Measurements from ENCODE around the gene MCTP1. TPM values are rescaled to one million over a fixed set of nuclear protein-coding genes. Genes with fewer than 3 reads are reported as not detected.

Gene MCTP1
- total RNA-seq, 1 experiment from 2014 or later, result 2.5 TPM

DNA sequence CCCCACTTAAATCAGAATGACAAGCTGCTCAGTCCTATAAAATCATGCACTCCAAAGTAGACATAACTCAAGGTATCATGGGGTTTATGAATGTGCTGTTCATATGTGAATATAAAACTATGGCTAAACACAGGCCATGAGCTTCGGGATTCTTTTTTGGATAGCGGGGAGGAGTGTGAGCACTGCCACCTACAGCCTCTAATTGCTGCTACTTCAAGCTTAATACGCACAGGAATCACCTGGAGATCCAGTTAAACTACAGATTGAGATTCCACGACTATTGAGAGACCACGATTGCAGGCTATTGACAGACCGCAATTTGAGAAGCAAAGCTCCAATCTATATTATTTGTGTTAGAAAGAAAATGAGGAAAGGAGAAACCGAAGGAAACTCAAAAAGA is 231.6 kb downstream of the MCTP1 start:
- no peak overlapping the region for H2BK5ac ChIP-seq (ENCODE audit: insufficient read length, low read length)
- no peak overlapping the region for H3K9ac ChIP-seq (ENCODE audit: extremely low read depth, insufficient read length, low read length)
- H2BK12ac ChIP-seq (ENCODE audit: insufficient read length, low read depth, low read length), result no peak overlapping the region
- H3K4me3 Mint-ChIP-seq, result no peak overlapping the region
- H3K14ac ChIP-seq (ENCODE audit: insufficient read depth, low read length), result no peak overlapping the region
- no peak overlapping the region for H3K4ac ChIP-seq (ENCODE audit: low read depth, low read length)
- H2BK120ac ChIP-seq (ENCODE audit: low read depth, low read length, poor library complexity, severe bottlenecking), result no peak overlapping the region
- H3K4me1 ChIP-seq (ENCODE audit: insufficient read depth, low read length), result no peaks in the 10 kb centered on the region
- H3K9me3 ChIP-seq (ENCODE audit: control insufficient read depth, low read depth, low read length), result no peaks in the 10 kb centered on the region
- no peak overlapping the region for H2BK15ac ChIP-seq (ENCODE audit: low read depth, low read length)
- no peak overlapping the region for H3K4me2 ChIP-seq (ENCODE audit: insufficient read depth, insufficient read length, low read length)
- TF ChIP-seq CTCF (conservative IDR thresholded peaks at IDR 0.05), result no peak
- H3K23me2 ChIP-seq (ENCODE audit: insufficient read length, low read depth, low read length, poor library complexity, severe bottlenecking), result no peaks in the 10 kb centered on the region
- no peaks in the 10 kb centered on the region for H3K27me3 ChIP-seq (ENCODE audit: insufficient read depth, low read length)
- H3K79me1 ChIP-seq (ENCODE audit: insufficient read depth, low read depth, low read length, poor library complexity, severe bottlenecking), result no peaks in the 10 kb centered on the region
- H4K91ac ChIP-seq (ENCODE audit: insufficient read length, low read depth, low read length), result no peak overlapping the region
- H3K36me3 Mint-ChIP-seq (ENCODE audit: insufficient read depth in 1 of 3, low read depth in 3 of 3), result no peaks in the 10 kb centered on the region
- no peak overlapping the region for H2AK5ac ChIP-seq (ENCODE audit: insufficient read length, low read length)
- H4K5ac ChIP-seq (ENCODE audit: insufficient read length, low read depth, low read length), result no peak overlapping the region
- no peaks in the 10 kb centered on the region for H3K27me3 Mint-ChIP-seq (ENCODE audit: low read depth)
- H4K8ac ChIP-seq (replicated peaks; ENCODE audit: insufficient read length, low read depth, low read length), result no peak overlapping the region
- H3K79me2 ChIP-seq (ENCODE audit: insufficient read depth, low read length), result no peaks in the 10 kb centered on the region
- H3T11ph ChIP-seq (ENCODE audit: low read length), result no peak overlapping the region
- no peak overlapping the region for H3K27ac Mint-ChIP-seq
- H3K18ac ChIP-seq (ENCODE audit: insufficient read length, low read depth, low read length), result no peak overlapping the region
- no peak for DNase-seq
- no peaks in the 10 kb centered on the region for H4K20me1 ChIP-seq (ENCODE audit: control insufficient read depth, insufficient read depth, insufficient read length)
- H3K9me3 Mint-ChIP-seq, result no peaks in the 10 kb centered on the region
- peaks cover 4 to 5% of the 10 kb centered on the region in 2 experiments for H3K4me1 Mint-ChIP-seq
- no peak overlapping the region for H3K27ac ChIP-seq (ENCODE audit: insufficient read length, low read depth, low read length)
- no CpG with 5 or more reads among the region's 7 CpGs for WGBS (ENCODE audit: extremely low coverage, insufficient read length, low lambda C conversion rate)
- H2AFZ ChIP-seq (ENCODE audit: low read length), result no peak overlapping the region
- no peak overlapping the region for H2BK20ac ChIP-seq (ENCODE audit: low read depth, low read length, poor library complexity, severe bottlenecking)
- no peak overlapping the region for H3K23ac ChIP-seq (ENCODE audit: insufficient read length, low read depth, low read length)
- no peak overlapping the region for H3K56ac ChIP-seq (ENCODE audit: insufficient read length, low read depth, low read length)

Data from H9 (cell line).